Liver (tissue), 9 donors: Measurements from ENCODE around the gene MDP1. TPM values are rescaled to one million over a fixed set of nuclear protein-coding genes. Genes with fewer than 3 reads are reported as not detected.

ENCODE experiments used
- DNase-seq: peaks from one replicate; pipeline ENCODE4 v3.0.0-alpha.2; 2017; ENCODE audit warnings: low spot score
- H3K27ac ChIP-seq, 2 donors: one replicate each; pipeline ENCODE4 v1.7.0; 2013; ENCODE audit warnings: inconsistent platforms in 2 of 2, low read length in 2 of 2, control low read depth in 1 of 2, low read depth in 1 of 2, mild to moderate bottlenecking in 1 of 2
- H3K27me3 ChIP-seq, 4 donors: one replicate each; pipeline versions ENCODE4 v1.6.1 to v1.7.0; 2013; ENCODE audit warnings: low read length in 3 of 4, inconsistent platforms in 1 of 4, mild to moderate bottlenecking in 1 of 4, moderate library complexity in 1 of 4; ENCODE audit not compliant: control insufficient read depth in 4 of 4, insufficient read depth in 4 of 4
- H3K36me3 ChIP-seq, 4 donors: one replicate each; pipeline versions ENCODE4 v1.6.1 to v1.7.0; 2013; ENCODE audit warnings: low read length in 3 of 4, mild to moderate bottlenecking in 3 of 4, low read depth in 1 of 4, moderate library complexity in 1 of 4; ENCODE audit not compliant: control insufficient read depth in 4 of 4, insufficient read depth in 3 of 4
- H3K4me1 ChIP-seq, 4 donors: one replicate each; pipeline versions ENCODE4 v1.6.1 to v1.7.0; 2013; ENCODE audit warnings: low read length in 3 of 4, mild to moderate bottlenecking in 3 of 4, moderate library complexity in 1 of 4; ENCODE audit not compliant: control insufficient read depth in 4 of 4, insufficient read depth in 4 of 4
- H3K4me3 ChIP-seq, 3 donors: one replicate each; pipeline versions ENCODE4 v1.6.1 to v1.7.0; 2013; ENCODE audit warnings: low read length in 3 of 3, control low read depth in 1 of 3, low read depth in 1 of 3, mild to moderate bottlenecking in 1 of 3
- H3K9ac ChIP-seq, 2 donors: one replicate each; pipeline ENCODE4 v1.7.0; 2013; ENCODE audit warnings: low read length in 2 of 2, mild to moderate bottlenecking in 2 of 2, moderate library complexity in 2 of 2, control low read depth in 1 of 2, low read depth in 1 of 2
- H3K9me3 ChIP-seq, 4 donors: one replicate each; pipeline versions ENCODE4 v1.6.1 to v1.7.0; 2013; ENCODE audit warnings: low read length in 3 of 4; ENCODE audit not compliant: control insufficient read depth in 4 of 4
- EGR1 ChIP-seq, 2 donors: IDR thresholded peaks; 2 replicates each; pipeline ENCODE4 v1.6.1; 2016 to 2018; ENCODE audit warnings: antibody characterized with exemption in 2 of 2, low read depth in 2 of 2
- FOXA1 ChIP-seq: IDR thresholded peaks from 2 replicates; pipeline ENCODE4 v1.6.1; 2016; ENCODE audit warnings: antibody characterized with exemption
- FOXA2 ChIP-seq: IDR thresholded peaks from 2 replicates; pipeline ENCODE4 v1.6.1; 2016; ENCODE audit warnings: antibody characterized with exemption
- GABPA ChIP-seq, 2 donors: IDR thresholded peaks in 1 of 2; conservative IDR thresholded peaks in 1 of 2; 2 replicates each; pipeline ENCODE4 v1.6.1; 2016; ENCODE audit warnings: antibody characterized with exemption in 2 of 2, mild to moderate bottlenecking in 1 of 2, moderate library complexity in 1 of 2
- HNF4A ChIP-seq, 2 donors: conservative IDR thresholded peaks; 2 replicates each; pipeline ENCODE4 v1.6.1; 2016; ENCODE audit warnings: antibody characterized with exemption in 2 of 2, mild to moderate bottlenecking in 2 of 2
- JUND ChIP-seq, 2 donors: IDR thresholded peaks; 2 replicates each; pipeline ENCODE4 v1.6.1; 2016; ENCODE audit warnings: antibody characterized with exemption in 2 of 2
- NR2F2 ChIP-seq: IDR thresholded peaks from 2 replicates; pipeline ENCODE4 v1.6.1; 2016; ENCODE audit warnings: antibody characterized with exemption
- RAD21 ChIP-seq, 2 donors: IDR thresholded peaks; 2 replicates each; pipeline ENCODE4 v1.6.1; 2016; ENCODE audit warnings: antibody characterized with exemption in 2 of 2, mild to moderate bottlenecking in 2 of 2
- RXRA ChIP-seq, 2 donors: IDR thresholded peaks; 2 replicates each; pipeline ENCODE4 v1.6.1; 2017 to 2018; ENCODE audit warnings: antibody characterized with exemption in 2 of 2, mild to moderate bottlenecking in 1 of 2
- SP1 ChIP-seq: IDR thresholded peaks from 2 replicates; pipeline ENCODE4 v1.6.1; 2018; ENCODE audit warnings: antibody characterized with exemption, mild to moderate bottlenecking
- TAF1 ChIP-seq: conservative IDR thresholded peaks from 2 replicates; pipeline ENCODE4 v1.6.1; 2016; ENCODE audit warnings: antibody characterized with exemption, mild to moderate bottlenecking
- YY1 ChIP-seq: IDR thresholded peaks from 2 replicates; pipeline ENCODE4 v1.6.1; 2016; ENCODE audit warnings: antibody characterized with exemption, mild to moderate bottlenecking
- WGBS: extraction: QIAGEN DNeasy Blood & Tissue Kit; methylation state at CpG from one replicate; pipeline ENCODE4 v1.1.7; 2013; 5-methylcytosine and 5-hydroxymethylcytosine counted together
- polyA plus RNA-seq, 2 donors: library from polyadenylated mRNA; stranded (reverse) in 1 of 2; unstranded in 1 of 2; fragments of 200-250 nt in 1 of 2; fragments of >200 nt in 1 of 2; fragmentation: Nextera tagmentation in 1 of 2; extraction: Ambion mirVana in 1 of 2; gene quantifications; one replicate each; pipeline versions ENCODE4 v1.2.1 to v1.2.3, GENCODE V29; 2013 to 2015
- total RNA-seq, 2 donors: library from RNA; depleted of rRNA; stranded (reverse); fragments of >200 nt; gene quantifications; one replicate each; pipeline ENCODE4 v1.2.3, GENCODE V29; 2014
- TF ChIP-seq, protein P1 (sequence below): IDR thresholded peaks from 2 replicates; pipeline ENCODE4 v1.6.1; 2016; ENCODE audit warnings: antibody characterized with exemption
- TF ChIP-seq, protein P2 (sequence below): IDR thresholded peaks from 2 replicates; pipeline ENCODE4 v1.6.1; 2016; ENCODE audit warnings: antibody characterized with exemption
- TF ChIP-seq, protein P3 (sequence below): IDR thresholded peaks from 2 replicates; pipeline ENCODE4 v1.6.1; 2016; ENCODE audit warnings: antibody characterized with exemption, mild to moderate bottlenecking
- TF ChIP-seq, protein P4 (sequence below): fragments of 150-350 bp; IDR thresholded peaks from 2 replicates; pipeline ENCODE4 v1.5.1; 2017; ENCODE audit warnings: improper control_type of control experiment, low read depth, low read length; ENCODE audit not compliant: missing input control
- donor health status: healthy.
- donor health status: healthy.
- donor health status: healthy.
- donor health status: healthy.
- donor health status: healthy.

Gene MDP1
- total and polyA plus RNA-seq, 4 donors: 3.2 to 13.4 (median 7.0) TPM

DNA sequence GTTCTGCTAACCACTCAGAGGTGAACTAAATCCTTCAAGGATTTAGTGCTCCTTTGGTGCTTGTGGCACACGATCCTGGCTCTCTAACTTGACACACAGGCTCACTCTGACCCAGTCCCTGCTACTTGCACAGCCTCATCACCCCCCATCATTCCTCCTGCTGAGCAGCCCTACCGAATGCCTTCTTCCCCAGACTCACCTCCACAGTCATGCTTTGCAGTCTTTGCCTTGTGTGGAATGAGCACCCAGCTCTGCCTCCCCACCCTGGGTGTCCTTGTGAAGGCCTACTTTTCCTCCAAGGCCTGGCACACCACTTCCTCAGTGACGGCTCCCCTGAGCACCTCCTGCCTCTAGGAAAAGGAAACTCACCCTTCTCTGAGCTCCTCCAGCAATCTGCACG is 34.5 kb upstream of the MDP1 start:
- Histone ChIP-seq H3K9me3 (no peaks in the 10 kb centered on the region), H3K9ac (no peak overlapping the region), H3K27me3 (no peaks in the 10 kb centered on the region), H3K4me3 (no peak overlapping the region), H3K27ac (no peak overlapping the region), H3K36me3 (peaks cover 0 to 7% (median 1%) of the 10 kb centered on the region in 4 donors), H3K4me1 (peaks cover 0 to 6% (median under 1%) of the 10 kb centered on the region in 4 donors)
- TF ChIP-seq RXRA (IDR thresholded peaks at IDR 0.05) (no peak), JUND (IDR thresholded peaks at IDR 0.05) (no peak), GABPA (IDR thresholded peaks at IDR 0.05 in 1 of 2, conservative IDR thresholded peaks at IDR 0.05 in 1 of 2) (no peak), NR2F2 (no peak), YY1 (no peak), RAD21 (IDR thresholded peaks at IDR 0.05) (no peak), TAF1 (no peak), HNF4A (conservative IDR thresholded peaks at IDR 0.05) (no peak), EGR1 (IDR thresholded peaks at IDR 0.05; ENCODE audit: low read depth in 2 of 2) (no peak), SP1 (no peak), FOXA1 (no peak), FOXA2 (no peak)
- TF ChIP-seq, protein P1, sequence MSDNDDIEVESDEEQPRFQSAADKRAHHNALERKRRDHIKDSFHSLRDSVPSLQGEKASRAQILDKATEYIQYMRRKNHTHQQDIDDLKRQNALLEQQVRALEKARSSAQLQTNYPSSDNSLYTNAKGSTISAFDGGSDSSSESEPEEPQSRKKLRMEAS: no peak
- TF ChIP-seq, protein P2, sequence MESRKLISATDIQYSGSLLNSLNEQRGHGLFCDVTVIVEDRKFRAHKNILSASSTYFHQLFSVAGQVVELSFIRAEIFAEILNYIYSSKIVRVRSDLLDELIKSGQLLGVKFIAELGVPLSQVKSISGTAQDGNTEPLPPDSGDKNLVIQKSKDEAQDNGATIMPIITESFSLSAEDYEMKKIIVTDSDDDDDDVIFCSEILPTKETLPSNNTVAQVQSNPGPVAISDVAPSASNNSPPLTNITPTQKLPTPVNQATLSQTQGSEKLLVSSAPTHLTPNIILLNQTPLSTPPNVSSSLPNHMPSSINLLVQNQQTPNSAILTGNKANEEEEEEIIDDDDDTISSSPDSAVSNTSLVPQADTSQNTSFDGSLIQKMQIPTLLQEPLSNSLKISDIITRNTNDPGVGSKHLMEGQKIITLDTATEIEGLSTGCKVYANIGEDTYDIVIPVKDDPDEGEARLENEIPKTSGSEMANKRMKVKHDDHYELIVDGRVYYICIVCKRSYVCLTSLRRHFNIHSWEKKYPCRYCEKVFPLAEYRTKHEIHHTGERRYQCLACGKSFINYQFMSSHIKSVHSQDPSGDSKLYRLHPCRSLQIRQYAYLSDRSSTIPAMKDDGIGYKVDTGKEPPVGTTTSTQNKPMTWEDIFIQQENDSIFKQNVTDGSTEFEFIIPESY: no peak
- TF ChIP-seq, protein P3, sequence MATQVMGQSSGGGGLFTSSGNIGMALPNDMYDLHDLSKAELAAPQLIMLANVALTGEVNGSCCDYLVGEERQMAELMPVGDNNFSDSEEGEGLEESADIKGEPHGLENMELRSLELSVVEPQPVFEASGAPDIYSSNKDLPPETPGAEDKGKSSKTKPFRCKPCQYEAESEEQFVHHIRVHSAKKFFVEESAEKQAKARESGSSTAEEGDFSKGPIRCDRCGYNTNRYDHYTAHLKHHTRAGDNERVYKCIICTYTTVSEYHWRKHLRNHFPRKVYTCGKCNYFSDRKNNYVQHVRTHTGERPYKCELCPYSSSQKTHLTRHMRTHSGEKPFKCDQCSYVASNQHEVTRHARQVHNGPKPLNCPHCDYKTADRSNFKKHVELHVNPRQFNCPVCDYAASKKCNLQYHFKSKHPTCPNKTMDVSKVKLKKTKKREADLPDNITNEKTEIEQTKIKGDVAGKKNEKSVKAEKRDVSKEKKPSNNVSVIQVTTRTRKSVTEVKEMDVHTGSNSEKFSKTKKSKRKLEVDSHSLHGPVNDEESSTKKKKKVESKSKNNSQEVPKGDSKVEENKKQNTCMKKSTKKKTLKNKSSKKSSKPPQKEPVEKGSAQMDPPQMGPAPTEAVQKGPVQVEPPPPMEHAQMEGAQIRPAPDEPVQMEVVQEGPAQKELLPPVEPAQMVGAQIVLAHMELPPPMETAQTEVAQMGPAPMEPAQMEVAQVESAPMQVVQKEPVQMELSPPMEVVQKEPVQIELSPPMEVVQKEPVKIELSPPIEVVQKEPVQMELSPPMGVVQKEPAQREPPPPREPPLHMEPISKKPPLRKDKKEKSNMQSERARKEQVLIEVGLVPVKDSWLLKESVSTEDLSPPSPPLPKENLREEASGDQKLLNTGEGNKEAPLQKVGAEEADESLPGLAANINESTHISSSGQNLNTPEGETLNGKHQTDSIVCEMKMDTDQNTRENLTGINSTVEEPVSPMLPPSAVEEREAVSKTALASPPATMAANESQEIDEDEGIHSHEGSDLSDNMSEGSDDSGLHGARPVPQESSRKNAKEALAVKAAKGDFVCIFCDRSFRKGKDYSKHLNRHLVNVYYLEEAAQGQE: no peak
- TF ChIP-seq, protein P4, sequence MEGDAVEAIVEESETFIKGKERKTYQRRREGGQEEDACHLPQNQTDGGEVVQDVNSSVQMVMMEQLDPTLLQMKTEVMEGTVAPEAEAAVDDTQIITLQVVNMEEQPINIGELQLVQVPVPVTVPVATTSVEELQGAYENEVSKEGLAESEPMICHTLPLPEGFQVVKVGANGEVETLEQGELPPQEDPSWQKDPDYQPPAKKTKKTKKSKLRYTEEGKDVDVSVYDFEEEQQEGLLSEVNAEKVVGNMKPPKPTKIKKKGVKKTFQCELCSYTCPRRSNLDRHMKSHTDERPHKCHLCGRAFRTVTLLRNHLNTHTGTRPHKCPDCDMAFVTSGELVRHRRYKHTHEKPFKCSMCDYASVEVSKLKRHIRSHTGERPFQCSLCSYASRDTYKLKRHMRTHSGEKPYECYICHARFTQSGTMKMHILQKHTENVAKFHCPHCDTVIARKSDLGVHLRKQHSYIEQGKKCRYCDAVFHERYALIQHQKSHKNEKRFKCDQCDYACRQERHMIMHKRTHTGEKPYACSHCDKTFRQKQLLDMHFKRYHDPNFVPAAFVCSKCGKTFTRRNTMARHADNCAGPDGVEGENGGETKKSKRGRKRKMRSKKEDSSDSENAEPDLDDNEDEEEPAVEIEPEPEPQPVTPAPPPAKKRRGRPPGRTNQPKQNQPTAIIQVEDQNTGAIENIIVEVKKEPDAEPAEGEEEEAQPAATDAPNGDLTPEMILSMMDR: no peak
- no peak for DNase-seq
- WGBS: 83% methylated on average over 4 of the region's 4 CpGs
